Measurements from ENCODE around the gene WRAP73.

- TF ChIP-seq CTCF (IDR thresholded peaks at IDR 0.05), result no peak
- TF ChIP-seq POLR2AphosphoS5 (IDR thresholded peaks at IDR 0.05), result no peak
Observed at GRCh38 chr1:3672971-3673361, 23.1 kb upstream of the WRAP73 start.
